Lower lobe of right lung (tissue), 2 donors: ENCODE results near the gene GABRR1. TPM values are rescaled to one million over a fixed set of nuclear protein-coding genes. Genes with fewer than 3 reads are reported as not detected.

Experiments
- ATAC-seq, 2 donors: fragments of 200-7000 bp; cut with Tn5 transposase; one replicate each; pipeline ENCODE4 v1.9.1; 2020 to 2022; ENCODE audit warnings: mild to moderate bottlenecking in 2 of 2, moderate library complexity in 2 of 2
- DNase-seq: peaks from one replicate; pipeline ENCODE4 v3.0.0-alpha.2; 2020
- H3K27ac ChIP-seq: fragments of 200-600 bp; one replicate; pipeline ENCODE4 v1.8.0; 2022
- H3K27me3 ChIP-seq: fragments of 200-600 bp; one replicate; pipeline ENCODE4 v1.8.0; 2022; ENCODE audit warnings: low read depth
- H3K36me3 ChIP-seq: fragments of 200-600 bp; one replicate; pipeline ENCODE4 v1.8.0; 2022; ENCODE audit warnings: mild to moderate bottlenecking
- H3K4me1 ChIP-seq: fragments of 200-600 bp; one replicate; pipeline ENCODE4 v1.8.0; 2022
- H3K4me3 ChIP-seq: fragments of 200-600 bp; one replicate; pipeline ENCODE4 v1.8.0; 2022; ENCODE audit warnings: mild to moderate bottlenecking
- H3K9me3 ChIP-seq: fragments of 200-600 bp; one replicate; pipeline ENCODE4 v1.8.0; 2022
- intact Hi-C: fragments of 100-400 bp; cut with DNase I; formaldehyde crosslinking; loops from one replicate; pipeline ENCODE4 v1.11.0; 2022
- total RNA-seq: library from RNA; stranded (reverse); fragmentation: NEBNext Ultra II Directional; extraction: Animal tissue kit (Norgen Biotek cat#: 25700); gene quantifications from one replicate; pipeline ENCODE4 v1.2.1, GENCODE V29; 2021
- TF ChIP-seq, protein P1 (sequence below): fragments of 200-600 bp; IDR thresholded peaks from one replicate; pipeline ENCODE4 v1.8.0; 2022; ENCODE audit warnings: antibody characterized with exemption, mild to moderate bottlenecking
- donor health status: DM: no; HTN: yes; CAD: no; lungs with severe emphysema.

The GABRR1 gene
- total RNA-seq, 1 donor from 2014 or later: not detected

DNA sequence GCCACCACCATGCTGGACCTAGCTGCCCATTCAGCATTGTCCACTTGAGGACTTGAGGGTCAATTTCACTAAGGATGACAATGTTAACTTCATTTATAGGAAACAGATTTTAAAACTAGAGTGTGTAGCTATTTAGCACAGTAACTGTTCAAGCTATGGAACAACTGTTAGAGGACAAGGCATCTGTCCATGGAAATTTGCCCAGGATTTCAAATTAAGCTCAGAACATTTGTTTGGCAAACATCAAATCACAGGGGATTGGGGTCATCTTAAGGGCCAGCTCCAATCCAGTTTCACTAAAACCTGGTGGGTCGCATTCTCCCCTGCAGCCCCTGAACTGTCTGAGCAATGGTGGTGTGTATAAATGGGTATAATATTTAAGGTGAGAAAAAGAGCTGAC, 36.2 kb downstream of the GABRR1 start:
- no peak overlapping the region for H3K4me3 ChIP-seq
- no peaks in the 10 kb centered on the region for H3K4me1 ChIP-seq
- no peak overlapping the region for H3K27ac ChIP-seq
- TF ChIP-seq, protein P1, sequence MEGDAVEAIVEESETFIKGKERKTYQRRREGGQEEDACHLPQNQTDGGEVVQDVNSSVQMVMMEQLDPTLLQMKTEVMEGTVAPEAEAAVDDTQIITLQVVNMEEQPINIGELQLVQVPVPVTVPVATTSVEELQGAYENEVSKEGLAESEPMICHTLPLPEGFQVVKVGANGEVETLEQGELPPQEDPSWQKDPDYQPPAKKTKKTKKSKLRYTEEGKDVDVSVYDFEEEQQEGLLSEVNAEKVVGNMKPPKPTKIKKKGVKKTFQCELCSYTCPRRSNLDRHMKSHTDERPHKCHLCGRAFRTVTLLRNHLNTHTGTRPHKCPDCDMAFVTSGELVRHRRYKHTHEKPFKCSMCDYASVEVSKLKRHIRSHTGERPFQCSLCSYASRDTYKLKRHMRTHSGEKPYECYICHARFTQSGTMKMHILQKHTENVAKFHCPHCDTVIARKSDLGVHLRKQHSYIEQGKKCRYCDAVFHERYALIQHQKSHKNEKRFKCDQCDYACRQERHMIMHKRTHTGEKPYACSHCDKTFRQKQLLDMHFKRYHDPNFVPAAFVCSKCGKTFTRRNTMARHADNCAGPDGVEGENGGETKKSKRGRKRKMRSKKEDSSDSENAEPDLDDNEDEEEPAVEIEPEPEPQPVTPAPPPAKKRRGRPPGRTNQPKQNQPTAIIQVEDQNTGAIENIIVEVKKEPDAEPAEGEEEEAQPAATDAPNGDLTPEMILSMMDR: no peak
- no peaks in the 10 kb centered on the region for H3K36me3 ChIP-seq
- H3K9me3 ChIP-seq: no peaks in the 10 kb centered on the region
- ATAC-seq (no peak), DNase-seq (no peak)
- H3K27me3 ChIP-seq: no peaks in the 10 kb centered on the region
- intact Hi-C loops: no loop called here

DNA sequence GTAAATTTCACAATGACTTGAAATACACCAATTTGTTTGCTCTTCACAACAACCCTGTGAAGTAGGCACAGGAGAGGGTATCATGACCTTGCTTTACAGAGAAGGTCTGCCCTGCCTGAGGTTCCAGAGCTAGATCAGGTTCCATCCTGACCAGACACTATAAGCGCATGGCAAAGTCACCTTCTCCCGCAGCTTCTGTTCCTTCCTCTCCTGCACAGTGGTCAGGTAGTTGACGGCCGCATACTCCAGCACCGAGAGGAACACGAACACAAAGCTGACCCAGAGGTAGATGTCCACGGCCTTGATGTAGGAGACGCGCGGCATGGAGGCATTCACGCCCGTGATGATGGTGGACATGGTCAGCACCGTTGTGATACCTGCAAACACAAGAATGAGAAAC, 37.0 kb downstream of the GABRR1 start:
- Histone ChIP-seq H3K36me3 (no peaks in the 10 kb centered on the region), H3K4me1 (no peaks in the 10 kb centered on the region), H3K27ac (no peak overlapping the region), H3K27me3 (no peaks in the 10 kb centered on the region), H3K9me3 (no peaks in the 10 kb centered on the region), H3K4me3 (no peak overlapping the region)
- DNase-seq (no peak), ATAC-seq (no peak)
- intact Hi-C loops: no loop called here
- TF ChIP-seq, protein P1: no peak

- TF ChIP-seq, protein P1: no peak
- intact Hi-C loops: no loop called here
- DNase-seq: no peak
- Histone ChIP-seq H3K4me1 (no peaks in the 10 kb centered on the region), H3K27ac (no peak overlapping the region), H3K27me3 (no peaks in the 10 kb centered on the region), H3K36me3 (no peaks in the 10 kb centered on the region), H3K9me3 (no peaks in the 10 kb centered on the region), H3K4me3 (no peak overlapping the region)
- no peak for ATAC-seq
These were observed 43.5 kb downstream of the GABRR1 start for GRCh38 chr6:89173634-89174033.

GRCh38 chr6:89172131-89172530, 45.0 kb downstream of the GABRR1 start:
- Histone ChIP-seq H3K27me3 (no peaks in the 10 kb centered on the region), H3K4me1 (no peaks in the 10 kb centered on the region), H3K4me3 (no peak overlapping the region), H3K27ac (no peak overlapping the region), H3K9me3 (no peaks in the 10 kb centered on the region), H3K36me3 (no peaks in the 10 kb centered on the region)
- intact Hi-C loops: no loop called here
- TF ChIP-seq, protein P1: no peak
- DNase-seq: no peak
- ATAC-seq: no peak

DNA sequence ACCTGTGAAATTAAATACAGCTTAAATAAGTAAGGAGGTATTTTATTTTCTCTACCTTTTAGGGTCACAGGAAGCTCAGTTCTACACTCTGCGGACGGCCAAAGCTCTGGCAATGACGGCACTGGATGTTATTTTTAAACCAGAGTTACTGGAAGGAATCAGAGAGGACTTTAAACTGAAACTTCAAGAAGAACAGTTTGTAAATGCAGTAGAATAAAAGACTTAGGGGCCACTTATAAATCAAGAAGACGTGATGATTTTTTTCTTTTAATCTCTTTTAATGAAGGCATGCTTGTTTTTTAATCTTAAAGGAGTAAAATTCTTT, 55.1 kb downstream of the GABRR1 start:
- Histone ChIP-seq H3K36me3 (peaks cover 47% of the 10 kb centered on the region), H3K4me1 (no peaks in the 10 kb centered on the region), H3K4me3 (no peak overlapping the region)

More for the DNA sequence above, 55.1 kb downstream of the GABRR1 start:
- TF ChIP-seq, protein P1: no peak
- Histone ChIP-seq H3K9me3 (no peaks in the 10 kb centered on the region), H3K27me3 (no peaks in the 10 kb centered on the region), H3K27ac (no peak overlapping the region)
- ATAC-seq: no peak
- no peak for DNase-seq
- intact Hi-C loops: no loop called here
